GM23338 (cell line): ENCODE data around the gene WASF2. TPM values are rescaled to one million over a fixed set of nuclear protein-coding genes. Genes with fewer than 3 reads are reported as not detected.

Source experiments
- ATAC-seq: fragments of 200-7000 bp; cut with Tn5 transposase; 3 replicates; pipeline ENCODE4 v1.9.1; 2020
- DNase-seq: peaks from one replicate; pipeline ENCODE4 v3.0.0-alpha.2; 2015; ENCODE audit warnings: low spot score
- H2AFZ ChIP-seq: fragments of 200-600 bp; sonication (generic); 2 replicates; pipeline ENCODE4 v1.8.0; 2016; ENCODE audit warnings: antibody characterized with exemption, mild to moderate bottlenecking, moderate library complexity
- H3F3A ChIP-seq: fragments of 200-600 bp; sonication (generic); replicated peaks from 2 replicates; pipeline ENCODE4 v1.8.0; 2017; ENCODE audit warnings: antibody characterized with exemption, mixed run types, low read depth
- H3K27ac ChIP-seq: fragments of 200-600 bp; sonication (generic); 2 replicates; pipeline ENCODE4 v1.6.1; 2016; ENCODE audit warnings: low read depth
- H3K27me3 ChIP-seq: fragments of 200-600 bp; sonication (generic); 2 replicates; pipeline ENCODE4 v1.8.0; 2016; ENCODE audit warnings: mild to moderate bottlenecking, mixed run types, moderate library complexity; ENCODE audit not compliant: insufficient read depth
- H3K36me3 ChIP-seq: fragments of 200-600 bp; sonication (generic); 2 replicates; pipeline ENCODE4 v1.8.0; 2016; ENCODE audit warnings: mild to moderate bottlenecking; ENCODE audit not compliant: insufficient read depth
- H3K4me1 ChIP-seq: fragments of 200-600 bp; sonication (generic); 2 replicates; pipeline ENCODE4 v1.8.0; 2016; ENCODE audit warnings: mild to moderate bottlenecking, moderate library complexity; ENCODE audit not compliant: insufficient read depth
- H3K4me2 ChIP-seq: fragments of 200-600 bp; sonication (generic); 2 replicates; pipeline ENCODE4 v1.7.1; 2017; ENCODE audit warnings: mixed run types
- H3K4me3 ChIP-seq: fragments of 200-600 bp; sonication (generic); 2 replicates; pipeline ENCODE4 v1.6.1; 2016; ENCODE audit warnings: mixed run types
- H3K79me2 ChIP-seq: fragments of 200-600 bp; sonication (generic); replicated peaks from 2 replicates; pipeline ENCODE4 v1.8.0; 2017; ENCODE audit warnings: mild to moderate bottlenecking; ENCODE audit not compliant: insufficient read depth
- H3K9me2 ChIP-seq: fragments of 200-600 bp; sonication (generic); 2 replicates; pipeline ENCODE4 v1.8.0; 2017; ENCODE audit not compliant: insufficient read depth
- H4K20me1 ChIP-seq: fragments of 200-600 bp; sonication (generic); replicated peaks from 2 replicates; pipeline ENCODE4 v1.8.0; 2017; ENCODE audit warnings: mild to moderate bottlenecking; ENCODE audit not compliant: insufficient read depth
- H3K27ac Mint-ChIP-seq: 2 replicates; pipeline ENCODE4 v1.8.0; 2020; ENCODE audit warnings: inconsistent platforms, mild to moderate bottlenecking, moderate library complexity, mixed read lengths
- H3K27me3 Mint-ChIP-seq: 3 replicates; pipeline ENCODE4 v1.8.0; 2022; ENCODE audit warnings: low read depth, mild to moderate bottlenecking, moderate library complexity, mixed read lengths, inconsistent platforms; ENCODE audit not compliant: insufficient read depth, poor library complexity
- H3K36me3 Mint-ChIP-seq: 3 replicates; pipeline ENCODE4 v1.8.0; 2021; ENCODE audit warnings: low read depth, mild to moderate bottlenecking, inconsistent platforms, moderate library complexity, mixed read lengths
- H3K4me1 Mint-ChIP-seq: 3 replicates; pipeline ENCODE4 v1.8.0; 2020; ENCODE audit warnings: mild to moderate bottlenecking, inconsistent platforms, mixed read lengths
- H3K4me3 Mint-ChIP-seq: 3 replicates; pipeline ENCODE4 v1.8.0; 2021; ENCODE audit warnings: moderate library complexity, mild to moderate bottlenecking, inconsistent platforms, mixed read lengths
- H3K9me3 Mint-ChIP-seq: 3 replicates; pipeline ENCODE4 v1.8.0; 2020; ENCODE audit warnings: moderate library complexity, mild to moderate bottlenecking, inconsistent platforms, mixed read lengths
- ETS1 ChIP-seq: IDR thresholded peaks from 2 replicates; pipeline ENCODE4 v1.6.1; 2016; ENCODE audit warnings: antibody characterized with exemption
- EZH2phosphoT487 ChIP-seq: fragments of 200-600 bp; sonication (generic); IDR thresholded peaks from one replicate; pipeline ENCODE4 v1.8.1; 2018; ENCODE audit warnings: antibody characterized with exemption; ENCODE audit not compliant: unreplicated experiment
- JUNB ChIP-seq: IDR thresholded peaks from one replicate; pipeline ENCODE4 v1.6.1; 2016; ENCODE audit warnings: antibody characterized with exemption; ENCODE audit not compliant: unreplicated experiment
- NANOG ChIP-seq: IDR thresholded peaks from 2 replicates; pipeline ENCODE4 v1.6.1; 2016; ENCODE audit warnings: antibody characterized with exemption, borderline replicate concordance
- POLR2AphosphoS5 ChIP-seq: IDR thresholded peaks from 2 replicates; pipeline ENCODE4 v1.6.1; 2016; ENCODE audit warnings: antibody characterized with exemption, low read depth
- STAT1 ChIP-seq: IDR thresholded peaks from one replicate; pipeline ENCODE4 v1.6.1; 2016; ENCODE audit warnings: antibody characterized with exemption; ENCODE audit not compliant: unreplicated experiment
- ZNF331 ChIP-seq: fragments of 250-450 bp; sonication (Bioruptor Pico); IDR thresholded peaks from 2 replicates; pipeline ENCODE4 v1.5.0; 2020; ENCODE audit warnings: low read depth, mild to moderate bottlenecking, moderate library complexity
- polyA plus RNA-seq: library from polyadenylated mRNA; unstranded; fragments of >200 nt; fragmentation: Nextera tagmentation; extraction: Ambion mirVana; gene quantifications from 2 replicates; pipeline ENCODE4 v1.2.1, GENCODE V29; 2016
- total RNA-seq: library from RNA; depleted of rRNA; stranded (reverse); fragments of >200 nt; shearing (Covaris generic); gene quantifications from 2 replicates; pipeline ENCODE4 v1.2.3, GENCODE V29; 2014
- TF ChIP-seq, protein P1 (sequence below), 2 experiments: fragments of 200-600 bp in 1 of 2; sonication (generic) in 1 of 2; conservative IDR thresholded peaks; 2 replicates each; pipeline versions ENCODE4 v1.5.1 to v1.6.1; 2016 to 2017; ENCODE audit warnings: antibody characterized with exemption in 2 of 2, low read depth in 2 of 2, mild to moderate bottlenecking in 2 of 2, moderate library complexity in 1 of 2
- TF ChIP-seq, protein P2 (sequence below): IDR thresholded peaks from one replicate; pipeline ENCODE4 v1.6.1; 2018; ENCODE audit warnings: antibody characterized with exemption; ENCODE audit not compliant: unreplicated experiment

Gene WASF2
- total and polyA plus RNA-seq, 2 experiments from 2014 or later, result 40.9 to 95.6 TPM

DNA sequence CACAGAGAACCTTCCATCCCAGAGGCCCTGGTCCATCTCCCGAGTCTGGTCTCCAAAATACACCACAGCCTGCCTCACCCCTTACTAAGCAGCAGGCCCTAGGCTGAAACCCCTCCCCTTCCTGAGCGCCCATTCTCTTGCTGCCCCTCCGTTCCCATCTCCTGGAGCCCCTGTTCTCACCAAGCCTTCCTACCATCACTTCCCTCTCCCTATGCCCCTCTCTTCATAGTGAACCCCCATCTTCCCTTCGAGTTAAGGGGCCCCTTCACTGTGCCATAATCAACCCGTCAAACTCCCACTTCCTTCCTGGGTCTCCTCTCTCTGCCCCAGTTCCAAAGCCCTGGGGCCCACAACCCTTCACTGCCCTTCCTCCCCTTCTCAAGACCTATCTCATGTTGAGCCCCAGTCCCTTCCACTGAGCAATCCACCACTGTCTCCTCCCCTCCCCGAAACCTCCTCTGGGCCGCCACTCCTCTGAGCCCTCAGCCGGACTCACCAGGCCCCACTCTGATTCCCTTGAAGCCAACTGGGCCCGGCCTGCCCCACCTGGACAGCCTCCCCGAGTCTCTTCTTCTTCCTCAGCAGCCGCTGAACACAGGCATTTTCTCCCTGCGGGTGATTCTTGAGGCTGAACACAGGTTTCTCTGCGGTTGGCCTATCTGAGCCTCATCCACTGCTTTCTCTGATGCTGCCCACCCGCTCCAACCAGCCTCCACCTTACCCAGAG lies 42.2 kb upstream of the WASF2 start (continued):
- TF ChIP-seq, protein P1, sequence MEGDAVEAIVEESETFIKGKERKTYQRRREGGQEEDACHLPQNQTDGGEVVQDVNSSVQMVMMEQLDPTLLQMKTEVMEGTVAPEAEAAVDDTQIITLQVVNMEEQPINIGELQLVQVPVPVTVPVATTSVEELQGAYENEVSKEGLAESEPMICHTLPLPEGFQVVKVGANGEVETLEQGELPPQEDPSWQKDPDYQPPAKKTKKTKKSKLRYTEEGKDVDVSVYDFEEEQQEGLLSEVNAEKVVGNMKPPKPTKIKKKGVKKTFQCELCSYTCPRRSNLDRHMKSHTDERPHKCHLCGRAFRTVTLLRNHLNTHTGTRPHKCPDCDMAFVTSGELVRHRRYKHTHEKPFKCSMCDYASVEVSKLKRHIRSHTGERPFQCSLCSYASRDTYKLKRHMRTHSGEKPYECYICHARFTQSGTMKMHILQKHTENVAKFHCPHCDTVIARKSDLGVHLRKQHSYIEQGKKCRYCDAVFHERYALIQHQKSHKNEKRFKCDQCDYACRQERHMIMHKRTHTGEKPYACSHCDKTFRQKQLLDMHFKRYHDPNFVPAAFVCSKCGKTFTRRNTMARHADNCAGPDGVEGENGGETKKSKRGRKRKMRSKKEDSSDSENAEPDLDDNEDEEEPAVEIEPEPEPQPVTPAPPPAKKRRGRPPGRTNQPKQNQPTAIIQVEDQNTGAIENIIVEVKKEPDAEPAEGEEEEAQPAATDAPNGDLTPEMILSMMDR (conservative IDR thresholded peaks at IDR 0.05; ENCODE audit: low read depth in 2 of 2), result no peak
- no peak for TF ChIP-seq JUNB
- no peak for TF ChIP-seq POLR2AphosphoS5
- TF ChIP-seq NANOG, result no peak
- TF ChIP-seq ETS1, result no peak
- TF ChIP-seq, protein P2, sequence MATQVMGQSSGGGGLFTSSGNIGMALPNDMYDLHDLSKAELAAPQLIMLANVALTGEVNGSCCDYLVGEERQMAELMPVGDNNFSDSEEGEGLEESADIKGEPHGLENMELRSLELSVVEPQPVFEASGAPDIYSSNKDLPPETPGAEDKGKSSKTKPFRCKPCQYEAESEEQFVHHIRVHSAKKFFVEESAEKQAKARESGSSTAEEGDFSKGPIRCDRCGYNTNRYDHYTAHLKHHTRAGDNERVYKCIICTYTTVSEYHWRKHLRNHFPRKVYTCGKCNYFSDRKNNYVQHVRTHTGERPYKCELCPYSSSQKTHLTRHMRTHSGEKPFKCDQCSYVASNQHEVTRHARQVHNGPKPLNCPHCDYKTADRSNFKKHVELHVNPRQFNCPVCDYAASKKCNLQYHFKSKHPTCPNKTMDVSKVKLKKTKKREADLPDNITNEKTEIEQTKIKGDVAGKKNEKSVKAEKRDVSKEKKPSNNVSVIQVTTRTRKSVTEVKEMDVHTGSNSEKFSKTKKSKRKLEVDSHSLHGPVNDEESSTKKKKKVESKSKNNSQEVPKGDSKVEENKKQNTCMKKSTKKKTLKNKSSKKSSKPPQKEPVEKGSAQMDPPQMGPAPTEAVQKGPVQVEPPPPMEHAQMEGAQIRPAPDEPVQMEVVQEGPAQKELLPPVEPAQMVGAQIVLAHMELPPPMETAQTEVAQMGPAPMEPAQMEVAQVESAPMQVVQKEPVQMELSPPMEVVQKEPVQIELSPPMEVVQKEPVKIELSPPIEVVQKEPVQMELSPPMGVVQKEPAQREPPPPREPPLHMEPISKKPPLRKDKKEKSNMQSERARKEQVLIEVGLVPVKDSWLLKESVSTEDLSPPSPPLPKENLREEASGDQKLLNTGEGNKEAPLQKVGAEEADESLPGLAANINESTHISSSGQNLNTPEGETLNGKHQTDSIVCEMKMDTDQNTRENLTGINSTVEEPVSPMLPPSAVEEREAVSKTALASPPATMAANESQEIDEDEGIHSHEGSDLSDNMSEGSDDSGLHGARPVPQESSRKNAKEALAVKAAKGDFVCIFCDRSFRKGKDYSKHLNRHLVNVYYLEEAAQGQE, result no peak
- no peak for TF ChIP-seq EZH2phosphoT487
- no peak for TF ChIP-seq ZNF331
- no peak for TF ChIP-seq STAT1

GRCh38 chr1:27530192-27530591 lies 40.2 kb upstream of the WASF2 start:
- Histone ChIP-seq H3K79me2 (no peaks in the 10 kb centered on the region), H3K36me3 (no peaks in the 10 kb centered on the region), H3K27me3 (peaks cover 7% of the 10 kb centered on the region; the same call in 1 of the 2 replicates), H2AFZ (no peak overlapping the region), H3K4me1 (peaks cover 35% of the 10 kb centered on the region), H3K27ac (no peak overlapping the region), H4K20me1 (no peaks in the 10 kb centered on the region), H3K4me2 (no peak overlapping the region), H3F3A (peaks cover 26% of the 10 kb centered on the region), H3K9me2 (no peaks in the 10 kb centered on the region), H3K4me3 (no peak overlapping the region)
- H3K27me3 Mint-ChIP-seq, result peaks cover 19% of the 10 kb centered on the region
- peaks cover 8% of the 10 kb centered on the region for H3K36me3 Mint-ChIP-seq
- TF ChIP-seq NANOG (no peak), EZH2phosphoT487 (no peak), ZNF331 (no peak)
- no peak for ATAC-seq
- no peak overlapping the region; the same call in 2 of the 3 replicates for H3K4me3 Mint-ChIP-seq
- H3K9me3 Mint-ChIP-seq, result no peaks in the 10 kb centered on the region; the same call in 2 of the 3 replicates
- peaks cover 66% of the 10 kb centered on the region for H3K4me1 Mint-ChIP-seq
- H3K27ac Mint-ChIP-seq, result no peak overlapping the region
- no peak for DNase-seq
